GM23338 (cell line): ENCODE measurements around the gene ZSCAN31. TPM values are rescaled to one million over a fixed set of nuclear protein-coding genes. Genes with fewer than 3 reads are reported as not detected.

Experiments
- ATAC-seq: fragments of 200-7000 bp; cut with Tn5 transposase; 3 replicates; pipeline ENCODE4 v1.9.1; 2020
- DNase-seq: peaks from one replicate; pipeline ENCODE4 v3.0.0-alpha.2; 2015; ENCODE audit warnings: low spot score
- H2AFZ ChIP-seq: fragments of 200-600 bp; sonication (generic); 2 replicates; pipeline ENCODE4 v1.8.0; 2016; ENCODE audit warnings: antibody characterized with exemption, mild to moderate bottlenecking, moderate library complexity
- H3F3A ChIP-seq: fragments of 200-600 bp; sonication (generic); replicated peaks from 2 replicates; pipeline ENCODE4 v1.8.0; 2017; ENCODE audit warnings: antibody characterized with exemption, mixed run types, low read depth
- H3K27ac ChIP-seq: fragments of 200-600 bp; sonication (generic); 2 replicates; pipeline ENCODE4 v1.6.1; 2016; ENCODE audit warnings: low read depth
- H3K27me3 ChIP-seq: fragments of 200-600 bp; sonication (generic); 2 replicates; pipeline ENCODE4 v1.8.0; 2016; ENCODE audit warnings: mild to moderate bottlenecking, mixed run types, moderate library complexity; ENCODE audit not compliant: insufficient read depth
- H3K36me3 ChIP-seq: fragments of 200-600 bp; sonication (generic); 2 replicates; pipeline ENCODE4 v1.8.0; 2016; ENCODE audit warnings: mild to moderate bottlenecking; ENCODE audit not compliant: insufficient read depth
- H3K4me1 ChIP-seq: fragments of 200-600 bp; sonication (generic); 2 replicates; pipeline ENCODE4 v1.8.0; 2016; ENCODE audit warnings: mild to moderate bottlenecking, moderate library complexity; ENCODE audit not compliant: insufficient read depth
- H3K4me2 ChIP-seq: fragments of 200-600 bp; sonication (generic); 2 replicates; pipeline ENCODE4 v1.7.1; 2017; ENCODE audit warnings: mixed run types
- H3K4me3 ChIP-seq: fragments of 200-600 bp; sonication (generic); 2 replicates; pipeline ENCODE4 v1.6.1; 2016; ENCODE audit warnings: mixed run types
- H3K79me2 ChIP-seq: fragments of 200-600 bp; sonication (generic); replicated peaks from 2 replicates; pipeline ENCODE4 v1.8.0; 2017; ENCODE audit warnings: mild to moderate bottlenecking; ENCODE audit not compliant: insufficient read depth
- H3K9me2 ChIP-seq: fragments of 200-600 bp; sonication (generic); 2 replicates; pipeline ENCODE4 v1.8.0; 2017; ENCODE audit not compliant: insufficient read depth
- H4K20me1 ChIP-seq: fragments of 200-600 bp; sonication (generic); replicated peaks from 2 replicates; pipeline ENCODE4 v1.8.0; 2017; ENCODE audit warnings: mild to moderate bottlenecking; ENCODE audit not compliant: insufficient read depth
- H3K27ac Mint-ChIP-seq: 2 replicates; pipeline ENCODE4 v1.8.0; 2020; ENCODE audit warnings: inconsistent platforms, mild to moderate bottlenecking, moderate library complexity, mixed read lengths
- H3K27me3 Mint-ChIP-seq: 3 replicates; pipeline ENCODE4 v1.8.0; 2022; ENCODE audit warnings: low read depth, mild to moderate bottlenecking, moderate library complexity, mixed read lengths, inconsistent platforms; ENCODE audit not compliant: insufficient read depth, poor library complexity
- H3K36me3 Mint-ChIP-seq: 3 replicates; pipeline ENCODE4 v1.8.0; 2021; ENCODE audit warnings: low read depth, mild to moderate bottlenecking, inconsistent platforms, moderate library complexity, mixed read lengths
- H3K4me1 Mint-ChIP-seq: 3 replicates; pipeline ENCODE4 v1.8.0; 2020; ENCODE audit warnings: mild to moderate bottlenecking, inconsistent platforms, mixed read lengths
- H3K4me3 Mint-ChIP-seq: 3 replicates; pipeline ENCODE4 v1.8.0; 2021; ENCODE audit warnings: moderate library complexity, mild to moderate bottlenecking, inconsistent platforms, mixed read lengths
- H3K9me3 Mint-ChIP-seq: 3 replicates; pipeline ENCODE4 v1.8.0; 2020; ENCODE audit warnings: moderate library complexity, mild to moderate bottlenecking, inconsistent platforms, mixed read lengths
- CTCF ChIP-seq, 2 experiments: fragments of 200-600 bp in 1 of 2; sonication (generic) in 1 of 2; conservative IDR thresholded peaks; 2 replicates each; pipeline versions ENCODE4 v1.5.1 to v1.6.1; 2016 to 2017; ENCODE audit warnings: antibody characterized with exemption in 2 of 2, low read depth in 2 of 2, mild to moderate bottlenecking in 2 of 2, moderate library complexity in 1 of 2
- EZH2 ChIP-seq: fragments of 200-600 bp; sonication (generic); IDR thresholded peaks from one replicate; pipeline ENCODE4 v1.8.0; 2017; ENCODE audit warnings: antibody characterized with exemption, mild to moderate bottlenecking, low read depth; ENCODE audit not compliant: unreplicated experiment
- JUNB ChIP-seq: IDR thresholded peaks from one replicate; pipeline ENCODE4 v1.6.1; 2016; ENCODE audit warnings: antibody characterized with exemption; ENCODE audit not compliant: unreplicated experiment
- NANOG ChIP-seq: IDR thresholded peaks from 2 replicates; pipeline ENCODE4 v1.6.1; 2016; ENCODE audit warnings: antibody characterized with exemption, borderline replicate concordance
- POLR2AphosphoS5 ChIP-seq: IDR thresholded peaks from 2 replicates; pipeline ENCODE4 v1.6.1; 2016; ENCODE audit warnings: antibody characterized with exemption, low read depth
- REST ChIP-seq: IDR thresholded peaks from one replicate; pipeline ENCODE4 v1.6.1; 2018; ENCODE audit warnings: antibody characterized with exemption; ENCODE audit not compliant: unreplicated experiment
- STAT1 ChIP-seq: IDR thresholded peaks from one replicate; pipeline ENCODE4 v1.6.1; 2016; ENCODE audit warnings: antibody characterized with exemption; ENCODE audit not compliant: unreplicated experiment
- ZNF114 ChIP-seq: fragments of 250-450 bp; sonication (Bioruptor Pico); IDR thresholded peaks from 2 replicates; pipeline ENCODE4 v1.5.0; 2020; ENCODE audit warnings: mild to moderate bottlenecking, moderate library complexity
- ZNF462 ChIP-seq: fragments of 250-450 bp; sonication (Bioruptor Pico); IDR thresholded peaks from 2 replicates; pipeline ENCODE4 v1.5.0; 2020; ENCODE audit warnings: mild to moderate bottlenecking, moderate library complexity
- polyA plus RNA-seq: library from polyadenylated mRNA; unstranded; fragments of >200 nt; fragmentation: Nextera tagmentation; extraction: Ambion mirVana; gene quantifications from 2 replicates; pipeline ENCODE4 v1.2.1, GENCODE V29; 2016
- total RNA-seq: library from RNA; depleted of rRNA; stranded (reverse); fragments of >200 nt; shearing (Covaris generic); gene quantifications from 2 replicates; pipeline ENCODE4 v1.2.3, GENCODE V29; 2014

ZSCAN31 gene
- total and polyA plus RNA-seq, 2 experiments from 2014 or later = 3.1 to 4.7 TPM

- TF ChIP-seq NANOG = no peak
- no peak for TF ChIP-seq CTCF (conservative IDR thresholded peaks at IDR 0.05; ENCODE audit: low read depth in 2 of 2)
These were observed 48.2 kb upstream of the ZSCAN31 start (continued) for GRCh38 chr6:28384143-28384533.

GRCh38 chr6:28383235-28384142 lies 47.5 kb upstream of the ZSCAN31 start:
- Mint-ChIP-seq H3K27me3 (peaks cover 5% of the 10 kb centered on the region), H3K36me3 (peaks cover 40% of the 10 kb centered on the region), H3K4me3 (peak overlapping the region; percentile 86), H3K9me3 (no peaks in the 10 kb centered on the region), H3K4me1 (peaks cover 14% of the 10 kb centered on the region), H3K27ac (peak overlapping the region; percentile 97)
- H3K4me1 ChIP-seq = peaks cover 11% of the 10 kb centered on the region
- no peaks in the 10 kb centered on the region for H3K27me3 ChIP-seq
- H3K9me2 ChIP-seq = no peaks in the 10 kb centered on the region
- peak; percentile 97 for ATAC-seq
- peak overlapping the region; percentile 15; the same call in 1 of the 2 replicates for H3K27ac ChIP-seq
- peaks cover 9% of the 10 kb centered on the region; the same call in 1 of the 2 replicates for H4K20me1 ChIP-seq
- H3K4me3 ChIP-seq = peak overlapping the region; percentile 49
- peaks cover 12% of the 10 kb centered on the region; the same call in 1 of the 2 replicates for H3K36me3 ChIP-seq
- H3K79me2 ChIP-seq = peaks cover 8% of the 10 kb centered on the region
- H2AFZ ChIP-seq = no peak overlapping the region
- H3K4me2 ChIP-seq = peak overlapping the region; percentile 74
- H3F3A ChIP-seq = peaks cover 7% of the 10 kb centered on the region; the same call in 1 of the 2 replicates
- peak; percentile 98 for DNase-seq
- no peak for TF ChIP-seq REST
- no peak for TF ChIP-seq JUNB
- no peak for TF ChIP-seq STAT1
- TF ChIP-seq NANOG = 0 out of 2 replicates have a peak, but pooled peaks have one; percentile 3
- TF ChIP-seq ZNF462 = no peak
- TF ChIP-seq ZNF114 (CRISPR knock-in tag) = no peak
- TF ChIP-seq CTCF (conservative IDR thresholded peaks at IDR 0.05; ENCODE audit: low read depth in 2 of 2) = peak; percentile 62
- TF ChIP-seq EZH2 = no peak
- TF ChIP-seq POLR2AphosphoS5 = peak; percentile 70
